IPS-15b (cell line): ENCODE data around the gene NPHP3.
"Not testable (repeated sequence)": the region's sequence is repeated elsewhere in the genome, so short reads cannot be mapped to it uniquely, and the experiment has no call there.

ENCODE experiments used
- H3K27me3 ChIP-seq: one replicate; pipeline ENCODE4 v1.6.1; 2013; ENCODE audit warnings: low read length; ENCODE audit not compliant: control insufficient read depth, insufficient read depth
- H3K36me3 ChIP-seq: one replicate; pipeline ENCODE4 v1.6.1; 2013; ENCODE audit warnings: low read length; ENCODE audit not compliant: control insufficient read depth, insufficient read depth
- H3K4me1 ChIP-seq: one replicate; pipeline ENCODE4 v1.6.1; 2013; ENCODE audit warnings: mild to moderate bottlenecking, low read length; ENCODE audit not compliant: control insufficient read depth, insufficient read depth
- H3K4me3 ChIP-seq: one replicate; pipeline ENCODE4 v1.5.1; 2013; ENCODE audit warnings: low read depth, low read length
- H3K9ac ChIP-seq: one replicate; pipeline ENCODE4 v1.6.1; 2013; ENCODE audit warnings: low read depth, mild to moderate bottlenecking, low read length
- H3K9me3 ChIP-seq: one replicate; pipeline ENCODE4 v1.6.1; 2013; ENCODE audit warnings: mild to moderate bottlenecking, low read length; ENCODE audit not compliant: control insufficient read depth, insufficient read depth

NPHP3 gene

DNA sequence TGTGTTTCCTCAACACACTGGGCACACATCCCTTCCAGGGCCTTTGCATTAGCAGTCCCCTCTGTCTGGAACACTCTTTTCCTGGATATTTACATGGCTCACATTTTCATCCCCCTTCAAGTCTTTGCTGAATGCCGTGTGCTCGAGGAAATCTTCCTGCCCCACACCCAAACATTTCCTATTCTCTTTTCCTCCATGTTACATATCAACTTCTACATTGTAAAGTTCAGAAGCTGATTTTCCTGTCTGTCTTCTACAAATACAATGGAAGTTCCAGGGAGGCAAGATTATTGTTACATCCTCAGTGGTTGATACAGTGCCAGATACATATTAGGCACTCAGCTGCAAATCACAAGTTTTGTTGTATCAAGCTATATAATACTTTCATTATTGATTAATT, 66.7 kb downstream of the NPHP3 start:
- H3K4me1 ChIP-seq: no peaks in the 10 kb centered on the region
- H3K36me3 ChIP-seq: no peaks in the 10 kb centered on the region
- no peak overlapping the region for H3K9ac ChIP-seq
- no peaks in the 10 kb centered on the region for H3K9me3 ChIP-seq
- H3K27me3 ChIP-seq: no peaks in the 10 kb centered on the region
- no peak overlapping the region for H3K4me3 ChIP-seq

DNA sequence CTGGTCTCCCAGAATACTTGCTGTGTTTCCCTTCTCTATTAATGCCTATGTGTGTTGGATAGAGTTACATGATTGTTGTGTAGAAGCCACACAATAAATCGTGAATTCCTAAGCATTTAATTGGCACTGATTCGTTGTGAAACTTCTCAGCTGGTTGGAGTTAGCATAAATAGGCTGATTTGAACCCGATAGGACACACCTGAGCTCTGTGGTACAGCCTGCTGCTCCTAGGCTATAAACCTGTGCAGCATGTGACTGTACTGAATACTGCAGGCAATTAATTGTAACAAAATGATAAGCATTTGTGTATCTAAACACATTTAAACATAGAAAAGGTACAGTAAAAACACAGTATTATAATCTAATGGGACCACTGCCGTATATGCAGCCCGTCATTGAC, 67.5 kb downstream of the NPHP3 start:
- Histone ChIP-seq H3K4me1 (no peaks in the 10 kb centered on the region), H3K27me3 (no peaks in the 10 kb centered on the region), H3K36me3 (no peaks in the 10 kb centered on the region), H3K9me3 (no peaks in the 10 kb centered on the region), H3K9ac (no peak overlapping the region), H3K4me3 (no peak overlapping the region)

DNA sequence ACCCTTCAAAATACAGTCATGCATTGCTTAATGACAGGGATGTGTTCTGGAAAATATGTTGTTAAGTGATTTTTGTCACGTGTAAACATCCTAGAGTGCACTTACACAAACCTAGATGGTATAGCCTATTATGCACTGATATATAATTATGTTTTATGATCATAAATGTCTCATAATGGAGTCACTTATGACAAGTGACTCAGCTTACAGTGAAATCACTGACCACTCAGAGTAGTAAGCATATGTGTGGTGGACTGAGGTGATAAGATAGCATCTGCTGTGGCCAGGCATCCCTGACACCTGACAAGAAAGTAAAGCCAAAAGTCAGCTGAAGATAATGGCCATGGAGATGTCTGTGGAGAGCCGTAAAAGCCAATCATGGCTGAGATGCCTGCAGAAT, 68.0 kb downstream of the NPHP3 start:
- H3K4me1 ChIP-seq: no peaks in the 10 kb centered on the region
- H3K9me3 ChIP-seq: no peaks in the 10 kb centered on the region
- no peak overlapping the region for H3K4me3 ChIP-seq
- no peaks in the 10 kb centered on the region for H3K36me3 ChIP-seq
- no peaks in the 10 kb centered on the region for H3K27me3 ChIP-seq
- no peak overlapping the region for H3K9ac ChIP-seq

DNA sequence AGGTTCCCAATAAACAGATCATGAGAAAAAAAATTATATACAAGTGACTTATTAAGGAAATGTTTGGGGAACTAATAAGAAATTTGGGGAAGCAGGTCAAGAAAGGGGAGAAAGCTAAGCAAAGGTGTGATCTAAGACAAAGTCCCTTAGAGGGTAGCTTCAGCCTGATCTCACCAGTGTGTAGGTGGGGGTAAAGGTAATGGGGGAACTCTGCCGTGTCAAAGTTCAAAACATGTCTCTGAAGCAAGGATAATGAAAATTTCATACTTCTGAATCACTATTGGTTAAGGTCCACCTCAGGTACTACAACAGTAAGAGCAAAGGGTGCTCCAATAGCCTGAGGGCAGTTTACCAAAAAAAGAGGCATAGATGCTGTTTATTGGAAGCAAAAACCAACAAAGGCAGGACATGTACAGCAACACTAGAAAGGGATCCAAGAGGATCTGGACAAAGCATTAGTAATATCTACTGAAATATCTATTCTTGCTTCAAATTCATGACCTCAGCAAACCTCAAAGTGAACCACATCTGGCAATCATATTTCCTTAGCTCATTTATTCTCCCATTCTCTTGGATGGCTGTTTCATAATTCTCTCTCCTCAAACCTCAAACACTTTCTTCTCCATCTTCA, 69.5 kb downstream of the NPHP3 start:
- H3K36me3 ChIP-seq: no peaks in the 10 kb centered on the region
- no peaks in the 10 kb centered on the region for H3K9me3 ChIP-seq
- no peak overlapping the region for H3K4me3 ChIP-seq
- H3K4me1 ChIP-seq: no peaks in the 10 kb centered on the region
- no peak overlapping the region for H3K9ac ChIP-seq
- H3K27me3 ChIP-seq: no peaks in the 10 kb centered on the region

DNA sequence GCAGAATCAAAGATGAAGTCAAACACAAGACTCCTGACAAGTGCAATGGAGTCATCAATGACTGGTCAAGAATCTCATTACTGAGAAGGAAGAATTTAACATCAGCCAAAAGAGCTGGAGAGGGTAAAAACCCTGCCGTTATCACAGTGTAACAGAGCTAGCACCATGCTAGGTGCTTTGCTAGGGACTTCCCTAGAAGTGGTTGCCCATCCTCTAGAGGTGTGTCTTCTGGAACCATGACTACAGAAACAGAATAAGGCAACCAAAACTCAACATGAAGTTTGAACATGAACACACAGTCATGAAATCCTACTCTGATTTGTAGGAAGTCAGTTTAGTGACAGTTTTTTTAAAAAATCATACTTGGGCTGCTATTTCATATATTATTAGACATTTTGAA, 72.1 kb downstream of the NPHP3 start:
- no peak overlapping the region for H3K9ac ChIP-seq
- H3K4me1 ChIP-seq: no peaks in the 10 kb centered on the region
- no peaks in the 10 kb centered on the region for H3K9me3 ChIP-seq
- no peaks in the 10 kb centered on the region for H3K36me3 ChIP-seq
- H3K27me3 ChIP-seq: no peaks in the 10 kb centered on the region
- no peak overlapping the region for H3K4me3 ChIP-seq

DNA sequence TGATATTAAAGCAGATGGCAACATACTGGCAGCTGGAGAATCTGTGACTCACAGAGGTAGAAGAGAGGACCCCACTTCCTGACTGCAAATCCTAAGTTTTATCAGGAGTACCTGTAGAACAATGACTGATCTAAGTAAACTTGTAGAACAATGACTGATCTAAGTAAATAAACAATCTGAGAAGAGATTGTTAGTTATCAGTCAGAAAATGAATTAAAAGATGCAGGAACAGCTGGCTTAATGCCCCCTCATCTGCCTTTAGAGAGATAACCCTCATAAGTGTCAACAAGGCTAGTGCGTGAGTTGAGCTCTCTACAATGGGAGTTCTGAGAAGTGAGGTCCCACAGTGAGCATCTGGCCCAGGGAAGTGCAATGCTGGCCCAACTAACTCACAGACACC, 77.2 kb downstream of the NPHP3 start:
- Histone ChIP-seq H3K27me3 (no peaks in the 10 kb centered on the region), H3K36me3 (no peaks in the 10 kb centered on the region), H3K4me1 (no peaks in the 10 kb centered on the region), H3K4me3 (no peak overlapping the region), H3K9ac (no peak overlapping the region), H3K9me3 (no peaks in the 10 kb centered on the region)

DNA sequence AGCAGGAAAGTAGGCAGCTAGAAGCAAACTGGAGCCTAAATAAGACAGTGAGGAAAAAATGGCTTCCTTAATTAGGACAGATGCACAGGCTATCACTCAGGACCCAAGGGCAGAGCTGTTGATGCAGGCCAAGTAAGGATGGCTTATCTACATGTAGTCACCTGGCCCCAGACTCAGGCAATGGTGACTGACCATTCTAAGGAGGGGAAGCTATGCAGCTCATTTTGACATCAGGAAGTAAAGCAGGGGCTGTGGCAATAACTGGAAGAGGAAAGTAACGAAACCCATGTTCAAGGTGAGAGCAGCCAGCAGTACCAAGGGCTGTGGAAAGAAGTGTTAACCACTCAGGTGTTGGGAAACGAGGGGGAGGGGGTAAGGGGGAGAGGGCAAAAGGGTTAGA, 78.8 kb downstream of the NPHP3 start:
- no peak overlapping the region for H3K4me3 ChIP-seq
- H3K4me1 ChIP-seq: no peaks in the 10 kb centered on the region
- H3K36me3 ChIP-seq: no peaks in the 10 kb centered on the region
- H3K27me3 ChIP-seq: no peaks in the 10 kb centered on the region
- no peaks in the 10 kb centered on the region for H3K9me3 ChIP-seq
- H3K9ac ChIP-seq: no peak overlapping the region

DNA sequence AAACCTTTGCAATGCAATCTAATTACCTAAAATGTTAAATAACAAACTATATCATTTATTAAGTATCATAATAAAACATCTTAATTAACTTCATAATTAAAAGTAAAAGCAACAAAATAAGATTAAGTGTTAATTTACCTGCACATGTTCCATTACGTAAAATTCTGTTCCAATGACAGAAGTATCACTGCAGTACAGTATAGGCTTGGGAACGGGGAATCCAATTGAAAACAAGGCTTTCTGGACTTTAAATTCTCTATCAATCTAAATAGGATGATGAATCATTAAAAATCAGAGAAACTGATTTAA, 79.7 kb downstream of the NPHP3 start:
- Histone ChIP-seq H3K36me3 (no peaks in the 10 kb centered on the region), H3K4me1 (no peaks in the 10 kb centered on the region), H3K4me3 (no peak overlapping the region)

DNA sequence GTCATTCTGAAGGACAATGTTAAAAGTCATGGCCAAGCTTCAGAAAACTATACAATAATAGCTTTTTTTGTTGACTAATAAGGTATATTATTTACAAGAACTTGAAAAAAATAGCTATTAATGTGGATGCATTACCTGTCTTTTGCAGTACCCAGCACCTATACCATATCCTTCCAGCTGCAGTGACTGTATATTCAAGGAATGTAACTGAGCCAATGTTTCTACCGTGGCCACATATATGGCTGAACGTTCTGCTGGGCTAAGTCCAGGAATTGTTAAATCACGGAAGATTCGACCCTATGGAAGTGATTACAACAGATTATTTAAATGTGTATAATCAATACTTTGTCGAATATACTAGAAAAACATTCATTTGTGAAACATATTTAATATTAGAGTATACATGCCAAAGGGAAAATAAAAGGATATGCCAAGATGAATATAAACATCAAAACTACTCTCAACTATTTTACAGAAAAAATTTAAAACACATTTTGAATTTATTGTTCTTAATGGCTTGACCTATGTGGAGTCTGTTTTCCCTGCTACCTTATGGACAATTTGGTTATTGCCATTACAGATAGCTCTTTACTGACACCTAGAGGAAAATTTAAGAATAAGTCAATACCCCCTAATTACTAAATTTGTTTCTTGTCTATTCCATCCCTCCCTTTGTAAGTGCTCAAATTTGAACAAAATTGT, 80.2 kb downstream of the NPHP3 start:
- Histone ChIP-seq H3K9me3 (no peaks in the 10 kb centered on the region), H3K27me3 (no peaks in the 10 kb centered on the region), H3K36me3 (no peaks in the 10 kb centered on the region), H3K4me1 (no peaks in the 10 kb centered on the region), H3K9ac (no peak overlapping the region), H3K4me3 (no peak overlapping the region)

More for the DNA sequence above, 79.7 kb downstream of the NPHP3 start:
- Histone ChIP-seq H3K27me3 (no peaks in the 10 kb centered on the region), H3K9me3 (no peaks in the 10 kb centered on the region), H3K9ac (no peak overlapping the region)

DNA sequence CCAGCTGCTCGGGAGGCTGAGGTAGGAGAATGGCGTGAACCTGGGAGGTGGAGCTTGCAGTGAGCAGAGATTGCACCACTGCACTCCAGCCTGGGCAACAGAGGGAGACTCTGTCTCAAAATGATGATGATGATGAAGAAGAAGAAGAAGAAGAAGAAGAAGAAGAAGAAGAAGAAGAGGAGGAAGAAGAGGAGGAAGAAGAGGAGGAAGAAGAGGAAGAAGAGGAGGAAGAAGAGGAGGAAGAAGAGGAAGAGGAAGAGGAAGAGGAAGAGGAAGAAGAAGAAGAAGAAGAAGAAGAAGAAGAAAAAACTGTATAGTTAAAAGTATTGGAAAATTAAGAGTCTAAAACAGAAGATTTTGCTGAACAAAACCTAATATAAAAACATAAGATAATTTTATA, 80.8 kb downstream of the NPHP3 start:
- not testable (repeated sequence) for H3K9me3 ChIP-seq, H3K9ac ChIP-seq, H3K4me3 ChIP-seq, H3K4me1 ChIP-seq, H3K36me3 ChIP-seq, H3K27me3 ChIP-seq

DNA sequence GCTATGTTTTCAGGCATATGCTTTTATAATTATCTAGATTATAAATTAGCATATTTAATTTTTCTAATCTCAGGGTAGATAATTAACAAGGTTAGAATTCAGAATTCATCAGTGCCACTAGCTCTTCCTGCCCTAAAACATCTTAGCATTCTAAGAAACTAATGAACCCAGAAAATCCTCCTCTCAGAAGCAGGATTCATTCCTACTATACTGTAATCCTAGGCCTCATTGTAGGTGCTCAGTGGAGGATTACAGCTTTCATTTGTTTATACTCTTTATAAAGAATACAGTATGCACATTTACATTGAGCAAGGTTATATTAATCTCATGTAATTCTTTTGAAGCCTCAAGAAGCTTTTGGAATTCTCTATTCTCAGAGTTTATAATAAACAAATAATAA, 83.5 kb downstream of the NPHP3 start:
- H3K4me1 ChIP-seq: no peaks in the 10 kb centered on the region
- no peak overlapping the region for H3K4me3 ChIP-seq
- no peaks in the 10 kb centered on the region for H3K36me3 ChIP-seq
- H3K9ac ChIP-seq: no peak overlapping the region
- H3K27me3 ChIP-seq: no peaks in the 10 kb centered on the region
- no peaks in the 10 kb centered on the region for H3K9me3 ChIP-seq

DNA sequence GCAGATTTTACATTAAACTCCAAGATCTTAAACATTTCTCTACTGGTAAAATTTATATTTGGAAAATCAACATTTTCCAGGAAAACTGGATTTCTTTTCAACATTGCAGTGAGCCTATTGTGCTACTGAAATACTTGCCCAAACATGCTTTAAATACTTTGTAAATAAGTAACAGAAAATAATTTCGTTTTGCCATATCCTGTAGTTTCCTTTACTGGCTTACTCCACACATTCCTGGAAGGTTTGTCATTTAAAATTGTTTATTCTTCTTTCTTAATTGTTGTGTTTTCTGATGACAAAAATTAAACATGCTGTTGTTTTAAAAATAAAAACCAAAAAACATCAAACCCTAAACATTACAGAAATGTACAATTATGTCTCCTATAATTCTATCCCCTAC, 84.6 kb downstream of the NPHP3 start:
- Histone ChIP-seq H3K27me3 (no peaks in the 10 kb centered on the region), H3K36me3 (no peaks in the 10 kb centered on the region), H3K4me3 (no peak overlapping the region), H3K9me3 (no peaks in the 10 kb centered on the region), H3K9ac (no peak overlapping the region), H3K4me1 (no peaks in the 10 kb centered on the region)
